HG03558 (cell line): ENCODE measurements around the gene RTL10.

Source experiments
- ATAC-seq: cut with Tn5 transposase; IDR thresholded peaks from one replicate; pipeline ENCODE4 v1.9.1; 2021; ENCODE audit warnings: moderate number of reproducible peaks; ENCODE audit not compliant: unreplicated experiment; ENCODE audit errors: extremely low read depth

Gene RTL10

GRCh38 chr22:19866665-19867009 lies 12.0 kb upstream of the RTL10 start:
- no peak for ATAC-seq

- no peak for ATAC-seq
Measured at GRCh38 chr22:19865141-19865829, 10.6 kb upstream of the RTL10 start.

- no peak for ATAC-seq
Measured at GRCh38 chr22:19864538-19865106, 9.9 kb upstream of the RTL10 start.

- no peak for ATAC-seq
Measured at GRCh38 chr22:19863571-19863970, 8.9 kb upstream of the RTL10 start.

- ATAC-seq: no peak
Measured at GRCh38 chr22:19862619-19863246, 8.1 kb upstream of the RTL10 start.

- no peak for ATAC-seq
Measured at GRCh38 chr22:19859861-19860510, 5.3 kb upstream of the RTL10 start.

- ATAC-seq: no peak
Measured at GRCh38 chr22:19857382-19857781, 2.7 kb upstream of the RTL10 start.

- no peak for ATAC-seq
Measured at GRCh38 chr22:19855504-19856409, 1.1 kb upstream of the RTL10 start.

GRCh38 chr22:19853879-19854777 lies 546 bp downstream of the RTL10 start:
- ATAC-seq: no peak

GRCh38 chr22:19853058-19853878 lies 1.4 kb downstream of the RTL10 start:
- ATAC-seq: no peak

GRCh38 chr22:19852177-19852781 lies 2.4 kb downstream of the RTL10 start:
- ATAC-seq: no peak

GRCh38 chr22:19851291-19852176 lies 3.1 kb downstream of the RTL10 start:
- no peak for ATAC-seq

GRCh38 chr22:19850763-19851109 lies 3.9 kb downstream of the RTL10 start:
- no peak for ATAC-seq

- ATAC-seq: no peak
Measured at GRCh38 chr22:19849835-19850762, 4.6 kb downstream of the RTL10 start.

- ATAC-seq: no peak
Measured at GRCh38 chr22:19848298-19849224, 6.1 kb downstream of the RTL10 start.
